ENCODE measurements around the gene ITLN1. TPM values are rescaled to one million over a fixed set of nuclear protein-coding genes. Genes with fewer than 3 reads are reported as not detected.
A peak's percentile ranks its signal among the peaks of the same experiment; 100 is the strongest.

Gene ITLN1
- total and polyA plus RNA-seq, 9 donors, result 0.48 to 1,183 (median 4.5) TPM

- no peaks in the 10 kb centered on the region for H3K36me3 ChIP-seq
- no peak for TF ChIP-seq EP300 (IDR thresholded peaks at IDR 0.05)
- no peaks in the 10 kb centered on the region for H3K9me3 ChIP-seq
- WGBS, 3 donors, result 44 to 65% (median 55%) methylated on average over 4 of the region's 4 CpGs
- no peak overlapping the region for H3K4me3 ChIP-seq
- intact Hi-C loops (cut with DNase I), result no loop called here
- no peak overlapping the region for H3K27ac ChIP-seq
- DNase-seq, result no peak
- H3K4me1 ChIP-seq (ENCODE audit: insufficient read depth), result peaks cover 9% of the 10 kb centered on the region
- H3K27me3 ChIP-seq, result no peaks in the 10 kb centered on the region
Observed at GRCh38 chr1:160863774-160864131, 21.2 kb downstream of the ITLN1 start.

DNA sequence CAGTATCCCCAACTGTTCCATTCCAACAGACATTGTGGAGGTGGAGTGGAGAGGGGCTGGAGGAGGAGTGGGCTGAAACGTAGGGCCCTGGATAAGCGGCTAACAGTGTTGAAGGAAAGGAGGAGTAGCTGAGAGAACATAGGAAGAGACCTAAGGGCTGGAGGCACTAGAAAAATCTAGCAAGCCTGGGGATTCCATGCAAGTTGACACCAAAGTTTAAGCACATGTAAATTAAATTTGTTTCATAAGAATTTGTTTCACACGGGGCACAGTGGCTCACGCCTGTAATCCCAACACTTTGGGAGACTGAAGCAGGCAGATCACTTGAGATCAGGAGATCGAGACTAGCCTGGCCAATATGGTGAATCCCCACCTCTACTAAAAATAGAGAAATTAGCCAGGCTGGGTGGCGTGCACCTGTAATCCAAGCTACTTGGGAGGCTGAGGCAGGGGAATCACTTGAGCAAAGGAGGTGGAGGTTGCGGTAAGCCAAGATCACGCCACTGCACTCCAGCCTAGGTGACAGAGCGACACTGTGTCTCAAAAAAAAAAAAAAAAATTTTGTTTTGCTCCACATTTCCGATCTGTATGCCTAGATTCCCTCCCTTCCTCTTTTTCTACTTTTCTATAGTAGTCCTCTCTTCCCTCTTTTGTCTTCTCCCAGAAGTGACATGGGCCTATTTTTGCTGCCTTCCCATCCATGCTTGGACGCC is 21.8 kb downstream of the ITLN1 start:
- TF ChIP-seq POLR2A (IDR thresholded peaks at IDR 0.05) (no peak), EP300 (IDR thresholded peaks at IDR 0.05) (no peak)
- TF ChIP-seq, protein P1, sequence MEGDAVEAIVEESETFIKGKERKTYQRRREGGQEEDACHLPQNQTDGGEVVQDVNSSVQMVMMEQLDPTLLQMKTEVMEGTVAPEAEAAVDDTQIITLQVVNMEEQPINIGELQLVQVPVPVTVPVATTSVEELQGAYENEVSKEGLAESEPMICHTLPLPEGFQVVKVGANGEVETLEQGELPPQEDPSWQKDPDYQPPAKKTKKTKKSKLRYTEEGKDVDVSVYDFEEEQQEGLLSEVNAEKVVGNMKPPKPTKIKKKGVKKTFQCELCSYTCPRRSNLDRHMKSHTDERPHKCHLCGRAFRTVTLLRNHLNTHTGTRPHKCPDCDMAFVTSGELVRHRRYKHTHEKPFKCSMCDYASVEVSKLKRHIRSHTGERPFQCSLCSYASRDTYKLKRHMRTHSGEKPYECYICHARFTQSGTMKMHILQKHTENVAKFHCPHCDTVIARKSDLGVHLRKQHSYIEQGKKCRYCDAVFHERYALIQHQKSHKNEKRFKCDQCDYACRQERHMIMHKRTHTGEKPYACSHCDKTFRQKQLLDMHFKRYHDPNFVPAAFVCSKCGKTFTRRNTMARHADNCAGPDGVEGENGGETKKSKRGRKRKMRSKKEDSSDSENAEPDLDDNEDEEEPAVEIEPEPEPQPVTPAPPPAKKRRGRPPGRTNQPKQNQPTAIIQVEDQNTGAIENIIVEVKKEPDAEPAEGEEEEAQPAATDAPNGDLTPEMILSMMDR (IDR thresholded peaks at IDR 0.05), result no peak
- 86 to 92% (median 90%) methylated on average over 11 of the region's 11 CpGs for WGBS, 3 donors

GRCh38 chr1:160862203-160863060 is 22.5 kb downstream of the ITLN1 start, which contains the start of gene CD244:
CD244 (minus strand) TSS chr1:160862887; CDS start chr1:160862677, 210 bp downstream.
- Histone ChIP-seq H3K9me3 (no peaks in the 10 kb centered on the region), H3K4me1 (ENCODE audit: insufficient read depth) (peaks cover 9% of the 10 kb centered on the region), H3K36me3 (no peaks in the 10 kb centered on the region), H3K4me3 (no peak within 1 kb of the TSS), H3K27ac (no peak within 1 kb of the TSS), H3K27me3 (no peaks in the 10 kb centered on the region)
- peak in 1 of 5 donors; percentile 22 for DNase-seq
- intact Hi-C loops (cut with DNase I), result no loop called here
- TF ChIP-seq, protein P1 (IDR thresholded peaks at IDR 0.05), result no peak
- TF ChIP-seq EP300 (IDR thresholded peaks at IDR 0.05) (no peak), POLR2A (IDR thresholded peaks at IDR 0.05) (no peak)
- WGBS, 3 donors, result 72 to 79% (median 77%) methylated on average over 12 of the region's 12 CpGs

More for the DNA sequence above, 21.8 kb downstream of the ITLN1 start:
- Histone ChIP-seq H3K27ac (no peak overlapping the region), H3K4me3 (no peak overlapping the region), H3K4me1 (ENCODE audit: insufficient read depth) (peaks cover 9% of the 10 kb centered on the region), H3K9me3 (no peaks in the 10 kb centered on the region), H3K36me3 (no peaks in the 10 kb centered on the region), H3K27me3 (no peaks in the 10 kb centered on the region)
- DNase-seq, result no peak
- intact Hi-C loops (cut with DNase I), result no loop called here

DNA sequence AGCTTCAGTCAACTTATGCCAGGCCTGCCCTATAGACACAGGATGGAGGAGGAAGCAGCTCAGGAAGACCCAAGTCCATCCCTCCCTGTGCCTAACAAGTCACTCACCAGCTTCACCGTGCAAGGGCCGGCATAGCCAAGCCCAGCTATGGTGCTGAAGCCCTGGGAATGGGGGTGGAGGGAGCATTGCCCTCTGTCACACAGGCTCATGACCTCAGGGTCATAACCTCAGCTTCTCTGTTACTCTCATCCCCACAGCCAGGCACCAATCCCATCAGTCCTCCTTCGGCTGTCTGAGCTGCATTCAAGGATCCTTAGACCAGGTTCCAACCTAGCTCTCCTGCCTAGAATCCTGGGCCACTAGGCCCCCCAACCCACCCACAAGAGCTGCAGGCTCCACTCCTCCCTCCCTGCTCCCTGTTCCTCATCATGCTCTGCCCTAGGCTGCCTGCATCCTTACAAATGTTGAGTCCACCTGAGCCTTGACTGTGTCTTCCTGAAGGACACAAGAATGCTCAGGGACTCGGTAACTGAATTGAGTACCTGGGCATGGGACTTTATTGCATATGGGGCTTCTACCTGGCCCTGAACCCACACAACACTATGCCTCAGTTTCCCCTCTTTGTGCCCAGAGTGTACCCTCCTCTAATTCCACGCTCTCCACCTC is 24.0 kb downstream of the ITLN1 start:
- intact Hi-C loops (cut with DNase I), result no loop called here
- no peak for DNase-seq
- WGBS, 3 donors, result 71 to 89% (median 83%) methylated on average over 5 of the region's 5 CpGs
- Histone ChIP-seq H3K4me1 (ENCODE audit: insufficient read depth) (peaks cover 9% of the 10 kb centered on the region), H3K27ac (no peak overlapping the region), H3K4me3 (no peak overlapping the region), H3K27me3 (no peaks in the 10 kb centered on the region), H3K9me3 (no peaks in the 10 kb centered on the region), H3K36me3 (no peaks in the 10 kb centered on the region)
- no peak for TF ChIP-seq POLR2A (IDR thresholded peaks at IDR 0.05)
- TF ChIP-seq, protein P1 (IDR thresholded peaks at IDR 0.05), result no peak
- TF ChIP-seq EP300 (IDR thresholded peaks at IDR 0.05), result no peak

All from ovary (tissue), 9 donors.